RWPE2 (cell line): ENCODE data around the gene REM2.

Experiments
- ATAC-seq: fragments of 200-7000 bp; cut with Tn5 transposase; 3 replicates; pipeline ENCODE4 v1.9.1; 2021; ENCODE audit warnings: low read depth
- DNase-seq: peaks from one replicate; pipeline ENCODE4 v3.0.0-alpha.2; 2020; ENCODE audit warnings: low spot score
- H3K27ac ChIP-seq: fragments of 450-650 bp; 2 replicates; pipeline ENCODE4 v1.5.1; 2017; ENCODE audit warnings: mild to moderate bottlenecking; ENCODE audit not compliant: poor library complexity, severe bottlenecking
- H3K27me3 ChIP-seq: fragments of 250-450 bp; sonication (Bioruptor Pico); 2 replicates; pipeline ENCODE4 v1.5.1; 2021; ENCODE audit warnings: mild to moderate bottlenecking, moderate library complexity; ENCODE audit not compliant: insufficient read depth, poor library complexity, severe bottlenecking
- H3K36me3 ChIP-seq: fragments of 250-450 bp; sonication (Bioruptor Pico); 2 replicates; pipeline ENCODE4 v1.5.1; 2020; ENCODE audit warnings: low read depth, mild to moderate bottlenecking, moderate library complexity
- H3K4me1 ChIP-seq: fragments of 250-450 bp; sonication (Bioruptor Pico); 2 replicates; pipeline ENCODE4 v1.5.1; 2021; ENCODE audit warnings: mild to moderate bottlenecking, moderate library complexity; ENCODE audit not compliant: insufficient read depth, poor library complexity, severe bottlenecking
- H3K4me3 ChIP-seq: fragments of 250-450 bp; sonication (Bioruptor Pico); 2 replicates; pipeline ENCODE4 v1.5.1; 2021; ENCODE audit warnings: mild to moderate bottlenecking, moderate library complexity; ENCODE audit not compliant: severe bottlenecking
- H3K9me3 ChIP-seq: fragments of 250-450 bp; sonication (Bioruptor Pico); 2 replicates; pipeline ENCODE4 v1.5.1; 2021; ENCODE audit warnings: mild to moderate bottlenecking, moderate library complexity; ENCODE audit not compliant: severe bottlenecking
- CTCF ChIP-seq: fragments of 450-650 bp; IDR thresholded peaks from one replicate; pipeline ENCODE4 v1.5.1; 2017; ENCODE audit warnings: mild to moderate bottlenecking, moderate library complexity; ENCODE audit not compliant: poor library complexity, severe bottlenecking

The REM2 gene

GRCh38 chr14:22837750-22838538, 45.1 kb upstream of the REM2 start:
- Histone ChIP-seq H3K27ac (peak overlapping the region; percentile 98), H3K27me3 (no peaks in the 10 kb centered on the region), H3K36me3 (peaks cover 77% of the 10 kb centered on the region), H3K9me3 (no peaks in the 10 kb centered on the region), H3K4me1 (peaks cover 23% of the 10 kb centered on the region), H3K4me3 (peak overlapping the region; percentile 93)
- no peak for TF ChIP-seq CTCF
- DNase-seq (no peak), ATAC-seq (peak; percentile 29)

- ATAC-seq = peak; percentile 8
- H3K9me3 ChIP-seq = no peaks in the 10 kb centered on the region
- peaks cover 23% of the 10 kb centered on the region for H3K4me1 ChIP-seq
- H3K27ac ChIP-seq = peak overlapping the region; percentile 98
- peaks cover 77% of the 10 kb centered on the region for H3K36me3 ChIP-seq
- TF ChIP-seq CTCF = no peak
- no peaks in the 10 kb centered on the region for H3K27me3 ChIP-seq
- DNase-seq = no peak
- peak overlapping the region; percentile 93 for H3K4me3 ChIP-seq
Measured at GRCh38 chr14:22838631-22839041, 44.4 kb upstream of the REM2 start.

- peaks cover 23% of the 10 kb centered on the region for H3K4me1 ChIP-seq
- DNase-seq (peak; percentile 94), ATAC-seq (peak; percentile 82)
- H3K4me3 ChIP-seq = peak overlapping the region; percentile 93
- peak overlapping the region; percentile 98 for H3K27ac ChIP-seq
- TF ChIP-seq CTCF = no peak
- H3K36me3 ChIP-seq = peaks cover 77% of the 10 kb centered on the region
- no peaks in the 10 kb centered on the region for H3K9me3 ChIP-seq
- H3K27me3 ChIP-seq = no peaks in the 10 kb centered on the region
Measured at GRCh38 chr14:22839159-22839779, 43.8 kb upstream of the REM2 start.

- ATAC-seq (no peak), DNase-seq (no peak)
- H3K9me3 ChIP-seq = no peaks in the 10 kb centered on the region
- no peaks in the 10 kb centered on the region for H3K27me3 ChIP-seq
- TF ChIP-seq CTCF = no peak
- H3K4me1 ChIP-seq = peaks cover 20% of the 10 kb centered on the region
- peak overlapping the region; percentile 98 for H3K27ac ChIP-seq
- no peak overlapping the region for H3K4me3 ChIP-seq
- H3K36me3 ChIP-seq = peaks cover 88% of the 10 kb centered on the region
Measured at GRCh38 chr14:22841311-22841710, 41.7 kb upstream of the REM2 start.

- Histone ChIP-seq H3K27me3 (no peaks in the 10 kb centered on the region), H3K4me3 (no peak overlapping the region), H3K9me3 (no peaks in the 10 kb centered on the region), H3K36me3 (peaks cover 92% of the 10 kb centered on the region), H3K27ac (peak overlapping the region; percentile 98), H3K4me1 (peaks cover 24% of the 10 kb centered on the region)
- DNase-seq (no peak), ATAC-seq (no peak)
- TF ChIP-seq CTCF = no peak
Measured at GRCh38 chr14:22841769-22842168, 41.3 kb upstream of the REM2 start.
